AG04450 (cell line): ENCODE measurements around the gene CUL3. TPM values are rescaled to one million over a fixed set of nuclear protein-coding genes. Genes with fewer than 3 reads are reported as not detected.
"Not testable (repeated sequence)": the region's sequence is repeated elsewhere in the genome, so short reads cannot be mapped to it uniquely, and the experiment has no call there.

ENCODE experiments used
- CTCF ChIA-PET: fragments of 300-600, 350-600 bp; formaldehyde crosslinking; extraction: SDS; loops from one replicate; lab custom pipeline; 2022; ENCODE audit warnings: antibody characterized with exemption, inconsistent platforms; lab: Charles Lee
- POLR2A ChIA-PET: fragments of 350-600 bp; formaldehyde crosslinking; extraction: SDS; loops from one replicate; lab custom pipeline; 2021; ENCODE audit warnings: antibody characterized with exemption, inconsistent platforms; lab: Yijun Ruan, JAX
- DNase-seq: peaks from one replicate; pipeline ENCODE4 v3.0.0-alpha.2; 2011; ENCODE audit warnings: low read depth, low spot score
- H3K27ac ChIP-seq: one replicate; pipeline ENCODE4 v1.5.1; 2012; ENCODE audit warnings: low read depth, low read length, control low read depth
- H3K27me3 ChIP-seq: one replicate; pipeline ENCODE4 v1.6.0; 2012; ENCODE audit warnings: low read length; ENCODE audit not compliant: control insufficient read depth, insufficient read depth
- H3K4me3 ChIP-seq: 2 replicates; pipeline ENCODE4 v1.5.1; 2011; ENCODE audit warnings: mild to moderate bottlenecking, low read depth, low read length, control low read depth
- H3K9me3 ChIP-seq: 2 replicates; pipeline ENCODE4 v1.5.1; 2012; ENCODE audit warnings: low read length; ENCODE audit not compliant: control insufficient read depth, insufficient read depth
- CTCF ChIP-seq: IDR thresholded peaks from 2 replicates; pipeline ENCODE4 v1.5.1; 2011; ENCODE audit warnings: low read depth, low read length, control low read depth, inconsistent platforms
- polyA plus RNA-seq: library from polyadenylated mRNA; depleted of rRNA; stranded (reverse); fragments of >200 nt; gene quantifications from 2 replicates; pipeline ENCODE4 v1.2.3, GENCODE V29; 2011

CUL3 gene
- polyA plus RNA-seq, 1 experiment = 57.3 TPM

GRCh38 chr2:224528171-224528570 is 57.0 kb downstream of the CUL3 start:
- CTCF ChIA-PET = no interaction called here
- no peak for DNase-seq
- POLR2A ChIA-PET = no interaction called here

GRCh38 chr2:224525774-224526173 is 59.4 kb downstream of the CUL3 start:
- POLR2A ChIA-PET = interaction anchor here (0.6 kb wide), 1 partner anchor 12 kb away, joined by 7 read pairs; no protein-coding TSS in a partner anchor
- TF ChIP-seq CTCF = no peak
- no peaks in the 10 kb centered on the region for H3K9me3 ChIP-seq
- no peak overlapping the region for H3K4me3 ChIP-seq
- DNase-seq = no peak
- CTCF ChIA-PET = interaction anchor here (0.6 to 0.7 kb wide), 2 partner anchors 18 to 1504 kb away, joined by 6 to 8 read pairs; no protein-coding TSS in a partner anchor
- no peak overlapping the region for H3K27ac ChIP-seq
- no peaks in the 10 kb centered on the region for H3K27me3 ChIP-seq

More at GRCh38 chr2:224528171-224528570, 57.0 kb downstream of the CUL3 start:
- no peaks in the 10 kb centered on the region for H3K27me3 ChIP-seq
- H3K9me3 ChIP-seq = no peaks in the 10 kb centered on the region
- no peak overlapping the region for H3K27ac ChIP-seq
- no peak for TF ChIP-seq CTCF
- H3K4me3 ChIP-seq = no peak overlapping the region

- POLR2A ChIA-PET = no interaction called here
Observed at GRCh38 chr2:224524657-224525056, 60.5 kb downstream of the CUL3 start.

GRCh38 chr2:224523626-224524577 is 61.3 kb downstream of the CUL3 start:
- no peak for DNase-seq
- no peak for TF ChIP-seq CTCF
- CTCF ChIA-PET = interaction anchor here (0.6 kb wide), 1 partner anchor 46 kb away, joined by 7 read pairs; no protein-coding TSS in a partner anchor
- Histone ChIP-seq H3K27me3 (no peaks in the 10 kb centered on the region), H3K9me3 (no peaks in the 10 kb centered on the region), H3K27ac (peak overlapping the region; percentile 32), H3K4me3 (no peak overlapping the region)
- POLR2A ChIA-PET = no interaction called here

More at GRCh38 chr2:224524657-224525056, 60.5 kb downstream of the CUL3 start:
- Histone ChIP-seq H3K9me3 (no peaks in the 10 kb centered on the region), H3K27me3 (no peaks in the 10 kb centered on the region), H3K4me3 (no peak overlapping the region), H3K27ac (no peak overlapping the region)
- TF ChIP-seq CTCF = no peak
- CTCF ChIA-PET = interaction anchor here (0.6 kb wide), 1 partner anchor 47 kb away, joined by 7 read pairs; no protein-coding TSS in a partner anchor
- DNase-seq = no peak

- H3K27ac ChIP-seq, CTCF ChIA-PET, H3K4me3 ChIP-seq, H3K27me3 ChIP-seq, DNase-seq, H3K9me3 ChIP-seq: not testable (repeated sequence)
- POLR2A ChIA-PET = interaction anchor here (0.6 kb wide), 1 partner anchor 61 kb away, joined by 3 read pairs; no protein-coding TSS in a partner anchor
Observed at GRCh38 chr2:224522483-224522882, 62.7 kb downstream of the CUL3 start.
